ENCODE data around the gene CAGE1.

CAGE1 gene

DNA sequence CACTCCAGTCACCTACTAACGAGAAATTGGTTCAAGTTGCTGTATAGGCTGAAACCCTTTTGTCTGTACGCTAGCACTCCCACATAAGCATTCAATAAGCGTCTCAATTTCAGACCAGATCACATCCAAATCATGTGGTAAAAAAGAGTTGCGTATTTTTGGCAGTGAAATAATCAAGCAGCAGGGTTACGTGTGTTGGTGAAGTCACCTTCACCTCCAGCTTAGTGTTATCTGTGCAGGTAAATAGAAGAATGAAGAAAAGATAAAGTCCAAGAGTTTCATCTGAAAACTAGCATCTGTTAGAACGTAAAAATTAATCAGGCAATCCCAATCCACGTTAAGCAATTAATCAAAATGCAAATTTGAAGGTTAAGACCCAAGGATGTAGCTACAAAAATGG lies 87.8 kb downstream of the CAGE1 start:
- no peak for DNase-seq

GRCh38 chr6:7300926-7301325 lies 88.6 kb downstream of the CAGE1 start:
- no peak for DNase-seq

GRCh38 chr6:7298113-7298512 lies 91.4 kb downstream of the CAGE1 start:
- DNase-seq, result no peak

GRCh38 chr6:7296602-7297001 lies 92.9 kb downstream of the CAGE1 start:
- no peak for DNase-seq

GRCh38 chr6:7295916-7296315 lies 93.6 kb downstream of the CAGE1 start:
- no peak for DNase-seq

DNA sequence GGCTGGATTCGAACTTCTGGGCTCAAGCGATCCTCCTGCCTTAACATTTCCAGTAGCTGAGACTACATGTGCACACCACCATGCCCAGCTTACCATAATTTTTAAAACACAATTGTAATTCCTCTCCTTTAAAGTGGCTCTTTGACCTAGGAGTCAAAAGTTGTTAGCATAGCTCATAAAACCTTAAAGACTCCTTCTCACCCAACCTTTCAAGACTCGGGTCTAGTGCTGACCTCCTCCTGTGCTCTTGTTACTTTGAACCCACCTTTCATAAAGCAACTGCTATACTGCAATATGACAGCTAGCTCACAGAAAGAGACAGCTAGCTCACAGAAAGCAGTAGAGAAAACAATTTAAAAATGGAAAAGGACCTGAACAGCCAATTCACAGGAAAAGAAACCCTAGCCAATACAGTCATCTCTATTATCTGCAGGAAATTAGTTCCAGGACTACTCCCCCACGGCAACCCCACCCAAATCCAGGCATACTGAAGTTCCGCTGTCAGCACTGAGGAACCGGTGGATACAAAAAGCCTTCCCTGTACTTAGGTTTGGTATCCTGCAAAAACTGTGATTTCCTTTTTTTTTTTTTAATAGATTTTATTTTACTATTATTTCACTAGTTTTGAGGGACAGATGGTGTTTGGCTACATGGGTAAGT lies 96.8 kb downstream of the CAGE1 start:
- no peak for DNase-seq

DNA sequence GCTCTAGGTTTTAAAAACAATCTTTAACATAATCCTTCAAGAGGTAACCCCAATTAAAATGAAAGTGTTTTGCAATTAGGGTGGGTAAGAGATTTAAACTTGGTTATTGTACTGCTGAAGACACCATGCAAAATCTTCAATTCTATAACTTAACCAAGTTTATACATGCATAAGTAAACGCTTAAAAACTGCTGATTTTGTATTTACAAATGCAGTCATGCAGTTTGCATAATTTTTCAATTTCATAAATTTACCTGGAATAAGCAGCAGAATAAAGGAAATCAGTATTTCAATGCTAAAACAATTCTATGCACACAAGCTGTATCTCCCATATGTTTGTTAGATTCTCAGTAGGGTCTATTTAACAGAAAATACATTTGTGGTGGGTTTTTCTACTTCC lies 99.5 kb downstream of the CAGE1 start:
- DNase-seq, result no peak

DNA sequence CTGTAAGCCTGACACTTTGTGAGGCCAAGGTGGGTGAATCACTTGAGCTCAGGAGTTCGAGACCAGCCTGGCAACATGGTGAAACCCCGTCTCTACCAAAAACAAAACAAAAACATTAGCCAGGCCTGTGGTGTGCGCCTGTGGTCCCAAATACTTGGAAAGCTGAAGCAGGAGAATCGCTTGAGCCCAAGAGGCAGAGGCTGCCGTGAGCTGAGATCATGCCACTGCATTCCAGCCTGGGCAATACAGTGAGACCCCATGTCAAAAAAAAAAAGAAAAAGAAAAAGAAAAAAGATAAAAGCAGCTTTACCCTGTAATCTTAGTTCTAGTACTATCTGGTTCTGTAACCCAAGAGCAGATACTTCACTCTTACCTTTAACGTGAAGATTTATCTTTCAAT lies 104.1 kb downstream of the CAGE1 start:
- DNase-seq, result no peak

DNA sequence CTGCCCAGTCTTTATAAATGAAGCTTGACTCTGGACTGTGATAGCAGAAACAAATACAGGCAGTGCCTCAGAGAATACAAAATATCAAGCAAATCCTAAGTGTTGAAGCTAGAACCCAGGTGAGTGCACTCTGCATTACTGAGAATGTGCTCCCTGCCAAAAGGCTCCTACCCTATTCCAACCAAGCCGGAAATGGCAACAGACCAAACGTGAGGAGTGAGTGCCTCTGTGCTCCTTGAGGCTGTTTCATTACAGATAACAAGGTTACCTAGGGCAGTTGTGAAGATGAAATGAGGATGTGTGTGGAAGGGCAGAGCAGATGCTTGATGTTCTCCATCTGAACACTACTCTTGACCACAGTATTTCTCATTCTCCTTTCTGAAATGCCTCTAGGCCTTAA lies 105.9 kb downstream of the CAGE1 start:
- DNase-seq, result no peak

- no peak for DNase-seq
These were observed 107.2 kb downstream of the CAGE1 start for GRCh38 chr6:7282097-7282906.

Measured in stimulated activated CD4-positive, alpha-beta T cell treated with anti-CD3 and anti-CD28 coated beads, Interleukin-15, amount 100 ng/mL, for 24 hours (primary cell).